ENCODE results near the gene LAMB1. TPM values are rescaled to one million over a fixed set of nuclear protein-coding genes. Genes with fewer than 3 reads are reported as not detected.

Gene LAMB1
- total RNA-seq, 2 experiments from 2014 or later = 0.17 TPM; not detected in 1

- Histone ChIP-seq H3K9me2 (ENCODE audit: insufficient read depth, low read length) (no peaks in the 10 kb centered on the region), H3K36me3 (ENCODE audit: insufficient read depth, low read length) (no peaks in the 10 kb centered on the region), H3K27ac (ENCODE audit: low read depth, low read length, poor library complexity, severe bottlenecking) (no peak overlapping the region), H2AFZ (ENCODE audit: low read length) (no peak overlapping the region), H4K20me1 (ENCODE audit: insufficient read depth, low read length) (no peaks in the 10 kb centered on the region), H3K4me1 (ENCODE audit: insufficient read depth, low read length, poor library complexity, severe bottlenecking) (no peaks in the 10 kb centered on the region), H3K4me3 (ENCODE audit: low read depth, low read length, poor library complexity, severe bottlenecking) (no peak overlapping the region), H3K9me3 (ENCODE audit: low read length) (no peaks in the 10 kb centered on the region), H3K4me2 (ENCODE audit: low read length) (no peak overlapping the region), H3K79me2 (ENCODE audit: insufficient read depth, low read depth, low read length) (no peaks in the 10 kb centered on the region)
- no TSS peak for BruUV-seq (replicated peaks)
- intact Hi-C loops (cut with micrococcal nuclease; ENCODE audit: unreplicated experiment) = no loop called here
- ChIA-PET CTCF (ENCODE audit: unreplicated experiment) (no interaction called here), POLR2A (interaction anchor here (0.6 to 0.7 kb wide), 3 partner anchors 86 to 353 kb away, joined by 3 read pairs; no protein-coding TSS in a partner anchor)
- TF ChIP-seq EZH2phosphoT487 (IDR thresholded peaks at IDR 0.05; ENCODE audit: borderline replicate concordance, low read depth, low read length) (no peak), CTCF (conservative IDR thresholded peaks at IDR 0.05; ENCODE audit: low read length) (no peak)
- DNase-seq (ENCODE audit: low spot score) = no peak
Observed at GRCh38 chr7:108030516-108030915, 27.6 kb upstream of the LAMB1 start.

GRCh38 chr7:108029034-108029433 lies 26.1 kb upstream of the LAMB1 start:
- ChIA-PET CTCF (ENCODE audit: unreplicated experiment) (no interaction called here), POLR2A (interaction anchor here (0.5 kb wide), 1 partner anchor 293 kb away, joined by 4 read pairs; no protein-coding TSS in a partner anchor)
- BruUV-seq (replicated peaks) = no TSS peak

GRCh38 chr7:108028111-108028510 lies 25.1 kb upstream of the LAMB1 start:
- Histone ChIP-seq H3K4me3 (ENCODE audit: low read depth, low read length, poor library complexity, severe bottlenecking) (no peak overlapping the region), H3K79me2 (ENCODE audit: insufficient read depth, low read depth, low read length) (no peaks in the 10 kb centered on the region), H3K27ac (ENCODE audit: low read depth, low read length, poor library complexity, severe bottlenecking) (no peak overlapping the region), H3K4me2 (ENCODE audit: low read length) (no peak overlapping the region), H3K9me2 (ENCODE audit: insufficient read depth, low read length) (no peaks in the 10 kb centered on the region), H4K20me1 (ENCODE audit: insufficient read depth, low read length) (no peaks in the 10 kb centered on the region), H3K9me3 (ENCODE audit: low read length) (no peaks in the 10 kb centered on the region), H3K4me1 (ENCODE audit: insufficient read depth, low read length, poor library complexity, severe bottlenecking) (no peaks in the 10 kb centered on the region), H3K36me3 (ENCODE audit: insufficient read depth, low read length) (no peaks in the 10 kb centered on the region), H2AFZ (ENCODE audit: low read length) (no peak overlapping the region)
- ChIA-PET POLR2A (no interaction called here), CTCF (ENCODE audit: unreplicated experiment) (no interaction called here)
- no peak for DNase-seq (ENCODE audit: low spot score)
- TF ChIP-seq CTCF (conservative IDR thresholded peaks at IDR 0.05; ENCODE audit: low read length) (no peak), EZH2phosphoT487 (IDR thresholded peaks at IDR 0.05; ENCODE audit: borderline replicate concordance, low read depth, low read length) (no peak)
- BruUV-seq (replicated peaks) = no TSS peak
- intact Hi-C loops (cut with micrococcal nuclease; ENCODE audit: unreplicated experiment) = no loop called here

More at GRCh38 chr7:108029034-108029433, 26.1 kb upstream of the LAMB1 start:
- no peak overlapping the region for H3K27ac ChIP-seq (ENCODE audit: low read depth, low read length, poor library complexity, severe bottlenecking)
- H3K9me3 ChIP-seq (ENCODE audit: low read length) = no peaks in the 10 kb centered on the region
- H3K9me2 ChIP-seq (ENCODE audit: insufficient read depth, low read length) = no peaks in the 10 kb centered on the region
- H3K4me2 ChIP-seq (ENCODE audit: low read length) = no peak overlapping the region
- DNase-seq (ENCODE audit: low spot score) = no peak
- no peaks in the 10 kb centered on the region for H4K20me1 ChIP-seq (ENCODE audit: insufficient read depth, low read length)
- H3K4me1 ChIP-seq (ENCODE audit: insufficient read depth, low read length, poor library complexity, severe bottlenecking) = no peaks in the 10 kb centered on the region
- no peaks in the 10 kb centered on the region for H3K36me3 ChIP-seq (ENCODE audit: insufficient read depth, low read length)
- no peak overlapping the region for H3K4me3 ChIP-seq (ENCODE audit: low read depth, low read length, poor library complexity, severe bottlenecking)
- no peaks in the 10 kb centered on the region for H3K79me2 ChIP-seq (ENCODE audit: insufficient read depth, low read depth, low read length)
- no peak for TF ChIP-seq EZH2phosphoT487 (IDR thresholded peaks at IDR 0.05; ENCODE audit: borderline replicate concordance, low read depth, low read length)
- intact Hi-C loops (cut with micrococcal nuclease; ENCODE audit: unreplicated experiment) = no loop called here
- H2AFZ ChIP-seq (ENCODE audit: low read length) = no peak overlapping the region
